T-helper 2 cell treated with Interferon-gamma antibody and Interleukin-4, amounts not matched to agents 5 μg/mL and 100 μg/mL, for 36 hours (primary cell): ENCODE measurements around the gene CLEC17A.
"Not testable (repeated sequence)": the region's sequence is repeated elsewhere in the genome, so short reads cannot be mapped to it uniquely, and the experiment has no call there.

Experiments used
- DNase-seq: peaks from one replicate; pipeline ENCODE4 v3.0.0; 2021; ENCODE audit warnings: low spot score
- H3K27ac Mint-ChIP-seq: one replicate; pipeline ENCODE4 v1.8.0; 2021; ENCODE audit warnings: mild to moderate bottlenecking, mixed read lengths
- H3K27me3 Mint-ChIP-seq: one replicate; pipeline ENCODE4 v1.8.0; 2021; ENCODE audit warnings: low read depth, mixed read lengths
- H3K36me3 Mint-ChIP-seq: one replicate; pipeline ENCODE4 v1.8.0; 2021; ENCODE audit warnings: low read depth, mixed read lengths
- H3K4me1 Mint-ChIP-seq: one replicate; pipeline ENCODE4 v1.8.0; 2021; ENCODE audit warnings: low read depth, mixed read lengths
- H3K4me3 Mint-ChIP-seq: one replicate; pipeline ENCODE4 v1.8.0; 2022; ENCODE audit warnings: mild to moderate bottlenecking, moderate library complexity, mixed read lengths
- H3K9me3 Mint-ChIP-seq: one replicate; pipeline ENCODE4 v1.8.0; 2021; ENCODE audit warnings: mixed read lengths

Gene CLEC17A

DNA sequence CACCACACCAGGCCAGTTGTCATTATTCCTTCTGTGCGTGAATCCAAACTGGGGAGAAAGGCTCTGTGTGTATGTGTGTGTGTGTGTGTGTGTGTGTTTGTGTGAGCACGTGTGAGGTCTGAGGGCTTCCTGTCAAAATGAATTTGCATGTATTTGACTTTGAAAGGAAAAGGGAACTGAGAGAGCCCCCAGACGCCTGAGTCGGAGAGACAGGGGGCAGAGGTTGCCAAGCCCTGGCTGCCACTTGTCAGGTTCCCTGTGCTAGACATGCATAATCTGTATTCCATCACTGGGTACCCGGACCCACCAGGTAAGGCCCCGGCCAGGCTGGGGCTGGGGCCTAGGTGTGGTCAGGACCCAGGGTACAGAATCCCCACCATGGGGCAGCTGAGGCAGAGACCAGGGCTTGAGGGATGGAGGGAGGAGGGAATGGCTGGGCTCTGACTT lies at the start of gene CLEC17A:
TSS of gene CLEC17A (plus strand) at position 191 of the 447 bp plus-strand sequence. CDS start at position 268, 77 bp downstream.
- H3K9me3 Mint-ChIP-seq, result no peaks in the 10 kb centered on the region
- no peaks in the 10 kb centered on the region for H3K27me3 Mint-ChIP-seq
- no peak within 1 kb of the TSS for H3K27ac Mint-ChIP-seq
- DNase-seq, result no peak
- no peak within 1 kb of the TSS for H3K4me3 Mint-ChIP-seq
- no peaks in the 10 kb centered on the region for H3K36me3 Mint-ChIP-seq
- H3K4me1 Mint-ChIP-seq, result peaks cover 3% of the 10 kb centered on the region

DNA sequence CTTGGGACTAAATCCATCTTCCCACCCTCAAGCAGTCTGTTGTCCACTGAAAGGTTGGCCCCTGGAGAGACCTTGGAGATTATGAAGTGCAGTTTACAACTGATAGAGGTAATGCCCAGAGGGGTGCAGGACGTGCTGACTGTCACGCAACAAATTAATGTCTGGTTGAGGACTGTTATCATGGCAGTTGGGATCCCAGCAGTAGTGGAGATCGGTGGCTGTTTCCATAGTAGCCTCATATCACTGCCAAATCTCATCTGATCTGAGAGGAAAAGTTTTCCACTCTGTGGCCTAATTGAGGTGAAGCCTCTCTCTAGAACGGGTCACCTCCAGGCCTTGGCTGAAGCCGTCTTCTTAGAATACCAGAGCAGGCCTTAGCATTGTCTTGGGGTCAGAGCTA lies 49.4 kb upstream of the CLEC17A start:
- Mint-ChIP-seq H3K9me3 (no peaks in the 10 kb centered on the region), H3K27ac (peak overlapping the region; percentile 60), H3K4me3 (no peak overlapping the region), H3K27me3 (no peaks in the 10 kb centered on the region), H3K36me3 (peaks cover 10% of the 10 kb centered on the region), H3K4me1 (peaks cover 19% of the 10 kb centered on the region)
- DNase-seq, result no peak

- no peaks in the 10 kb centered on the region for H3K9me3 Mint-ChIP-seq
- DNase-seq, result peak; percentile 15
Observed at GRCh38 chr19:14536926-14537692, 45.8 kb upstream of the CLEC17A start.

DNA sequence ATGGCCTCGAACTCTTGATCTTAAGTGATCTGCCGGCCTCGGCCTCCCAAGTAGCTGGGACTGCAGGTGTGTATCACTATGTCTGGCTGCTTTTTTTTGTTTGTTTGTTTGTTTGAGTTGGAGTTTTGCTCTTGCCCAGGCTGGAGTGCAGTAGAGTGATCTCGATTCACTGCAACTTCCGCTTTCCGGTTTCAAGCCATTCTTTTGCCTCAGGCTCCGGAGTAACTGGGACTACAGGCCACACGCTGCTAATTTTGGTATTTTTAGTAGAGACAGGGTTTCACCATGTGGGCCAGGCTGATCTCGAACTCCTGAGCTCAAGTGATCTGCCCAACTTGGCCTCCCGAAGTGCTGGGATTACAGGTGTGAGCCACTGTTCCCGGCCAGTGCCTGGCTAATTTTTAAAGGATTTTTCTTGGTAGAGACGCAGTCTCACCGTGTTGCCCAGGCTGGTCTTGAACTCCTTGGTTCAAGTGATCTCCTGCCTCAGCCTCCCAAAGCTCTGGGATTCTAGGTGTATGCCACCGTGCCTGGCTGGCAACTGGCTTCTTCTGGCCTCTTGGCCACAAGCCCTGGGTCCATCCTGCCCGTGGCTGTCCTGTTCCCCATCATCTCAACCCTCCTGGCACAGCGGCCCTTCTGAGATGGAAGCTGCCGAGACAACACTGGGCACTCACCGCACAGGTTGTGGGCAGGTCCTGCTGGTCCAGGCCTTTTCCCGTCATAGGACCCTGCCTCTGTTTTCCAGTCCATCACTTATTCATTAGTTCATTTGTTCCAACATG lies 42.0 kb upstream of the CLEC17A start:
- Mint-ChIP-seq H3K36me3 (no peaks in the 10 kb centered on the region), H3K9me3 (no peaks in the 10 kb centered on the region), H3K4me3 (no peak overlapping the region), H3K27ac (no peak overlapping the region), H3K27me3 (no peaks in the 10 kb centered on the region), H3K4me1 (peaks cover 6% of the 10 kb centered on the region)
- DNase-seq, result no peak

More at GRCh38 chr19:14536926-14537692, 45.8 kb upstream of the CLEC17A start:
- Mint-ChIP-seq H3K27ac (no peak overlapping the region), H3K4me3 (no peak overlapping the region), H3K4me1 (peaks cover 10% of the 10 kb centered on the region), H3K27me3 (no peaks in the 10 kb centered on the region), H3K36me3 (peaks cover 6% of the 10 kb centered on the region)

DNA sequence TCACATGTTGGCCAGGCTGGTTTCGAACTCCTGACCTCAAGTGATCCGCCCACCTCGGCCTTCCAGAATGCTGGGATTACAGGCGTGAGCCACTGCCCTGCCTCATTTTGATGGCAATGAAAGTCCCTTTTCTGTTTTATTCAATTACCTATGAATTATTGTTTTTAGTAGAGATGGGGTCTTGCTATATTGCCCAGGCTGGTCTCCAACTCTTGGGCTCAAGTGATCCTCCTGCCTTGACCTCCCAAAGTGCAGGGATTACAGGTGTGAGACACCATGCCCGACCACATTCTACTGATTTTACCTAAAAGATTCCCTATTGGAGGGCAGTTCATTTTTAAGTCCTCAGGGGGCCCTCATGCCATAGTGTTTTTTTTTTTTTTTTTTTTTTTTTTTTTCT lies 40.9 kb upstream of the CLEC17A start:
- not testable (repeated sequence) for H3K9me3 Mint-ChIP-seq, H3K27me3 Mint-ChIP-seq, H3K4me3 Mint-ChIP-seq, H3K27ac Mint-ChIP-seq, H3K36me3 Mint-ChIP-seq, H3K4me1 Mint-ChIP-seq, DNase-seq

- Mint-ChIP-seq H3K9me3 (no peaks in the 10 kb centered on the region), H3K4me1 (no peaks in the 10 kb centered on the region), H3K36me3 (no peaks in the 10 kb centered on the region), H3K27me3 (no peaks in the 10 kb centered on the region), H3K4me3 (no peak overlapping the region), H3K27ac (no peak overlapping the region)
- no peak for DNase-seq
Observed at GRCh38 chr19:14542711-14543328, 40.1 kb upstream of the CLEC17A start.

DNA sequence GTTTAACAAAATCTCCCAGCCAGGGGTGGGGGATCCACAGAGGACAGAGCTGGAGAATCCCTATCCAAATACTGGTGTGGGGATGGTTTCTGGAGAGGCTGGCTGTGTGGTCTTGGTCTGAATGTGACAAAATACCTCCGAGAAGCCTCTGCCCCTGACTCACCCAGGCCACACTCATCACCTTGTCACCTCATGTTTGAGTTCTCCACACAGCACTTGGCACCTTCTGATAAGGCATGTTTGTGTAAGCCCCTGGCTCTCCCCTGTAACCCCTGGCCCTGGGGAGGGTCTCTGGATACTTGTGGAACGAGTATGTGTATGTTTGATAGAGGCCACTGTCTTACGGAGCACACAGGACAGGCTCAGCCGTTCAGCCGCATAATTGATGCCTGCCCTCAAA lies 38.8 kb upstream of the CLEC17A start:
- Mint-ChIP-seq H3K9me3 (no peaks in the 10 kb centered on the region), H3K4me3 (no peak overlapping the region), H3K36me3 (no peaks in the 10 kb centered on the region), H3K27me3 (no peaks in the 10 kb centered on the region), H3K27ac (no peak overlapping the region), H3K4me1 (no peaks in the 10 kb centered on the region)
- no peak for DNase-seq

DNA sequence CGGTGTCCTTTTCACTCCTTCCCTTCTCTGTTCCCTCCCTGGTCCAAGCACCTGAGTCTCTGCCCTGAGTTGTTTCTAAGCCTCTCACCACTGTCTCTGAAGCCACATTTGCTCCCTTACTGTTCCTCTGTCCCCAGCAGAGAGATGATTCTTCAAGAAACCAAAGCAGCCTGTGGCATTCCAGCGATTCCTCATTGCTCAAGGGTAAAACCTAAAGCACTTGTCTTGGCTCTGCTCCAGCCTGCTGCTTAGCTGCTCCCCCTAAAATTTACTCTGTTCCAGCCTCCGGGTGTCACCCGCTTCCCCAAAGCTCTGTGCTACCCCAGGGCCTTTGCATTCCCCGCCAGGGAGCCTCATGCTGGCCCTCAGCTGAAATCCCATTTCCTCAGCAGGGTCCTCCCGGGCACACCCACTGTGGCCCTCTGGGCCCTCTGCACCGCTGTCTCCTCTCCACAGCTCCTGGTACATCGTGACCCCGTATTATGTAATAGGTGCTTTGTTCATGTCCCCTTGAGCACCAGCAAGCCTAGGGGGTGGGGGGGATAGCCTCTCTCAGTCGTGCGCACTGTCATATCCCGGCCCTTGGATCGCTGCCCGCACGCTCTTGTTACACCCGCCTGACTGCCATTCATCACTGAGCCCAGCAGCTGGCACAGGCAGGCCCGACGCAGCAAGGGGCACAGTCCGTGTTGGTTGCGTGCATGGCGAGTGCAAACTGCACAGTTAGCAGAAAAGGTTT lies 37.7 kb upstream of the CLEC17A start:
- H3K27ac Mint-ChIP-seq, result no peak overlapping the region
- DNase-seq, result no peak
- peaks cover 2% of the 10 kb centered on the region for H3K4me1 Mint-ChIP-seq
- H3K9me3 Mint-ChIP-seq, result no peaks in the 10 kb centered on the region
- peaks cover 2% of the 10 kb centered on the region for H3K36me3 Mint-ChIP-seq
- no peak overlapping the region for H3K4me3 Mint-ChIP-seq
- H3K27me3 Mint-ChIP-seq, result no peaks in the 10 kb centered on the region

DNA sequence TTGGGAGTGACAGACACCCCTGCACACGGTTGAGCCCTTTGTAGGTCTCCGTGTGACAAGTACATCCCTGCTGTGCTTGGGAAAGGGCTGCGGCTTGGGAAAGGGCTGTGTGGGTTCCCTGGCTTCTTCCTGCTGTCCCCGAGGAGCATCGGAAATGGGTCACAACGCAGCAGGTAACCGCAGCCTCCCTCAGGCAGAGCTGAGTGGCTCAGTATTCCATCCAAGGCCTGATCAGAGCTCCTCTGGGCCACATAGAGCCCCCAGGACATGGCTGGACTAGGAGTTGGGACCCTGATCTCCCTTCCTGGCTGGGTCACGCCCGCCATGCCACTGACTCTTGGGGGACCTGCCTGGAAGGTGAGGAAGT lies 37.2 kb upstream of the CLEC17A start:
- Mint-ChIP-seq H3K27ac (no peak overlapping the region), H3K27me3 (no peaks in the 10 kb centered on the region), H3K4me3 (no peak overlapping the region), H3K4me1 (peaks cover 2% of the 10 kb centered on the region), H3K36me3 (peaks cover 2% of the 10 kb centered on the region), H3K9me3 (no peaks in the 10 kb centered on the region)
- no peak for DNase-seq

GRCh38 chr19:14550201-14550754 lies 32.6 kb upstream of the CLEC17A start:
- Mint-ChIP-seq H3K27ac (no peak overlapping the region), H3K4me1 (peaks cover 9% of the 10 kb centered on the region), H3K27me3 (no peaks in the 10 kb centered on the region), H3K36me3 (peaks cover 2% of the 10 kb centered on the region), H3K4me3 (no peak overlapping the region), H3K9me3 (no peaks in the 10 kb centered on the region)
- DNase-seq, result no peak

DNA sequence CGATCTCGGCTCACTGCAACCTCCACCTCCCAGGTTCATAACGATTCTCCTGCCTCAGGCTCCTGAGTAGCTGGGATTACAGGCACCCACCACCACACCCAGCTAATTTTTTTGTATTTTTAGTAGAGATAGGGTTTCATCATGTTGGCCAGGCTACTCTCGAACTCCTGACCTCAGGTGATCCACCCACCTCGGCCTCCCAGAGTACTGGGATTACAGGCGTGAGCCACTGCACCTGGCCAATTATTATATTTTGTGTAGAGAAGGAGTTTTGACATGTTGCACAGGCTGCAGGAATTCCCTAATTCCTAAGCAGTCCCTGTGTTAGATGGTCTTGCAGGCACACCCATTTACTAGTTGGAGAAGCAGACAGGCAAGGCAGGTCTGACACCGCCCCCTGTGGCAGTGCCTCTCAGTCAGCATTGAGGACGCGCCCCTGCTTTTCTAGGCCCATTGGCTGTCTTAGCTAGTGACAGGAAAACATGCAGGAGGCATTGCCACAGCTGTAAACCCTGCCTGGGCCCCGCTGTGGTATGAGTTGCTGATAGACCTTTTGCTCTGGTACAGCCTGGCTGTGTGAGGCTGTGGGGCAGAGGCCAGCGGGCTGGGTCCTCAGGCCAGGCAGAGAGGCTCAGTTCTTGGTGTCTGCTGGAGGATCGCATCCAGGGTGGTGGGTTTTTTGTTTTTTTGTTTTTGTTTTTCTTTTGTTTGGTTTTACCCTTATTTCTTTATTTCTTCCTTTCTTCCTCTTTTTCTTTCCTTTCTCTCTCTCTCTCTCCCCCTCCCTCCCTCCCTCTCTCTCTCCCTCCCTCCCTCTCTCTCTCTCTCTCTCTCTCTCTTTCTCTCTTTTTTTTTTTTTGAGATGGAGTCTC lies 31.5 kb upstream of the CLEC17A start:
- not testable (repeated sequence) for H3K36me3 Mint-ChIP-seq, H3K27me3 Mint-ChIP-seq, H3K4me3 Mint-ChIP-seq, H3K9me3 Mint-ChIP-seq
- peak; percentile 57 for DNase-seq
- H3K27ac Mint-ChIP-seq, result peak overlapping the region; percentile 65
- peaks cover 15% of the 10 kb centered on the region for H3K4me1 Mint-ChIP-seq

DNA sequence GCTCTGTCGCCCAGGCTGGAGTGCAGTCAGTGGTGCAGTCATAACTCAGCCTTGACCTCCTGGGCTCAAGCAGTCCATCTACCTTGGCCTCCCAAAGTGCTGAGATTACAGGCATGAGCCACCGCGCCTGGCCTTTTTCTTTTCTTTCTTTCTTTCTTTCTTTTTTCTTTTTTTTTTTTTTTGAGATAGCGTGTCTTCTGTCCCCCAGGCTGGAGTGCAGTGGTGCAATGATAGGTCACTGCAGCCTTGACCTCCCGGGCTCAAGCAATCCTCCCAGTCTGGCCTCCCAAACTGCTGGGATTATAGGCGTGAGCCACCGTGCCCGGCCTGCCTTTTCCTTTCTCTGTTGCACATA lies 30.9 kb upstream of the CLEC17A start:
- peaks cover 19% of the 10 kb centered on the region for H3K4me1 Mint-ChIP-seq
- not testable (repeated sequence) for H3K9me3 Mint-ChIP-seq, H3K4me3 Mint-ChIP-seq, DNase-seq, H3K27me3 Mint-ChIP-seq, H3K36me3 Mint-ChIP-seq
- peak overlapping the region; percentile 57 for H3K27ac Mint-ChIP-seq
